CD4-positive, alpha-beta T cell treated with Interleukin-17A for 4 hours (primary cell): Measurements from ENCODE around the gene XXYLT1.
"Not testable (repeated sequence)": the region's sequence is repeated elsewhere in the genome, so short reads cannot be mapped to it uniquely, and the experiment has no call there.

Experiments
- DNase-seq: peaks from one replicate; pipeline ENCODE4 v3.0.0-alpha.2; 2020; ENCODE audit warnings: mixed read lengths

The XXYLT1 gene

DNA sequence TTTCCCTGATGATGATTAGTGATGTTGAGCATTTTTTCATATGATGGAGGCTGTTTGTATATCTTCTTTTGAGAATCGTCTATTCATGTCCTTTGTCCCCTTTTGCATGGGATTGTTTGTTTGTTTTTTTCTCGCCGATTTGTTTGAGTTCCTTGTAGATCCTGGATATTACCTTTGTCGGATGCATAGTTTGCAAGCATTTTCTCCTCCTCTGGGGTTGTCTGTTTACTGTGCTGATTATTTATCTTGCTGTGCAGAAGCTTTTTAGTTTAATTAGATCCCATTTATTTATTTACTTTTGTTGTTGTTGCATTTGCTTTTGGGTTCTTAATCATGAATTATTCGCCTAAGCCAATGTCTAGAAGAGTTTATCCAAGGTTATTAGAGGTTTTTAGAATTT lies 232.8 kb downstream of the XXYLT1 start:
- DNase-seq = no peak

DNA sequence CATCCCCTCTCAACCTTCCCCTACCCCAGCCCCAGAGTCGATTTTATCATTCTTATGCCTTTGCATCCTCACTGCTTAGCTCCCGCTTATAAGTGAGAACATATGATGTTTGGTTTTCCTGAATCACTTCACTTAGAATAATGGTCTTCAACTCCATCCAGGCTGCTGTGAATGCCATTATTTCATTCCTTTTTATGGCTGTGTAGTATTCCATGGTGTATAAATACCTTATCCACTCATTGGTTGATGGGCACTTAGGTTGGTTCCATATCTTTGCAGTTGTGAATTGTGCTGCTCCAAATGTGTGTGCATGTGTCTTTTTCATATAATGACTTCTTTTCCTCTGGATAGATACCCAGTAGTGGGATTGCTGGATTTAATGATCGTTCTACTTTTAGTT lies 233.4 kb downstream of the XXYLT1 start:
- DNase-seq = not testable (repeated sequence)

DNA sequence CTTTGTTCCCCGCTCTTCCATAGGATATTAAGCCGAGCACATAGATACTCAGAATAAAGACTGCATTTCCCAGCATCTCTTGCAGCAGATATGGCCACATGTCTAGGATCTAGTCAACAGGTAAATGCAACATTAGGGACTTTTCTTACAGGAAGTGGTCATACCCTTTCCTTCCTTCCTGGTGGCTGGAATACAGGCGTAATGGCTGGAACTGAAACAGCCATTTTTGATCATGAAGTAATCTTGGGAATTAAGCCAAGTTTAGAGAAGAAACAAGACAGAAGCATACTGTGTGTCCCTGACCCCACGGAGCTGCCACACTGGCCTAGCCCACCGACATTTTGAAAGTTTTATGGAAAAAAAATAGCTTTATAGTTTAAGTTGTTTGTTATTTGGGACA lies 234.0 kb downstream of the XXYLT1 start:
- DNase-seq = no peak

DNA sequence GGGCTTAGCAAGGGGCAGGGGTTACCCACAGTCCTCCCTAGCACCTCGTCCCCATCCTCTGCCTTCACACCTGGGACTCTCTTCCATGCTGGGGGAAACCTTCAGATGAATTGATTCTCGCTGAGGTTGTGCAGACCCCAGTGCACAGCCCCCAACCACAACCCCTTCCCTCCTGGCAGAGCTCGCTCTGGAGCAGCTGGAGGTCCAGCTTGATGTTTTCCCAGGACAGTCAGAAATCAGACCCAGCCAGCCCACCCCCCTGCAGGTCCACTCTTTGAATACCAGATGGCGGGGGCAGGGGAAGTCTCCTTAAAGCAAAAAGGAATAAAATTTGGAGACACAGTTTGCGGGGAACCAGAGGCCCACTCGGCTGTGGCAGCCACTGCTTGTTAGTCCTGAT lies 234.4 kb downstream of the XXYLT1 start:
- no peak for DNase-seq

DNA sequence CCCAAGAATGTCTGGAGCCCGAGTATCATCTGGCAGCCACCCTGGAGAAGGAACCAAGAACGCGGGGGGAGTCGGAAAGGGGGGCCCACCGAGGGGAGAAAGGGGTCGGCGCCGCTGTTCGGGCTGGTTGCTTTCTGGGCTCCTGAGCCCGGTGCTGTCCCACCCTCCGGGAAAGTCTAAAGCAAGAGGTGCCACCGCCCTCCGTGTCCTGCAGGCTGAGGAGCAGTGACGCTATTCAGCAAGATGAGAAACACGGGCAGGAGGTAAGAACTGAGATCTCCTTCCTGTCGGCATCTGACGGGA lies 234.8 kb downstream of the XXYLT1 start:
- DNase-seq = no peak

DNA sequence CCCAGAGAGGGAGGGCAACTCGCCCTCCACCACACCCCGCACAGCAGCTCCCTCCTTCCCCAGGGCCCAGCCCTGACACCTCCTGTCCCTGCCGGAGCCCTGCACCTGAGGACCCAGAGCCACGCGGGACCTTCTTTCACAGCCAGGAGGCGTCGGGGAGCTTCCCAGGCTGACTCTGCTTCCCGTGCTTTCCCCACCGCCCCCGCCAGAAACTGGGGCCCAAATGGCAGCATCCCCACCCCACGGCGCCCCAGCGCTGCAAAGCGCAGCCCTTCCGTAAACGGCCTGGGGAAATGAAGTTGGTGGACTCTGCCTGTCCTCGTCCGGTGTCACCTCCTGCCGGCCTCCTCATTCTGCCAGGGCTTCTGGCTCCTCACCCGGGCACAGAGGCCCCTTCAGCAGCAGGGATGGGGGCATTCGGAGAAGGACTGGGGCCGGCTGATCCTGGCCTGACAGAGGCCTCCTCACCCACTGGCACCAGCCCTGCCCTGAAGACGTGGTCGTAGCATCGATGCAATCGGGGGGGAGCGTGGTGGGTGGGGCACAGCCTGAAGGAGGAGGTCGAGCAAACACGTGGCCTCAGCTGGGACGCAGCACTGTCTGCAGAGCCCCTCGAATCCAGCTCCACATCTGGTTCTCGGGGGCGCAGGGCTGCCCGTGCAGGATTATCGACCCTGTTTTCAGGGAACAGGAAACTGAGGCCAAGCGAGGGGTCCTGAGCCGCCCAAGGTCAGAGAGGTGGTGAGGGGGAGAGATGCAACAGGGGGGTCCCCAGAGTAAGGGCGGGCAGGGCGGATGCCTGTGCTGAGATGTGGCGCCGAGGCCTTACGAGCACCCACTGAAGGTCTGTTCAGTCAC lies 235.4 kb downstream of the XXYLT1 start:
- DNase-seq = no peak

DNA sequence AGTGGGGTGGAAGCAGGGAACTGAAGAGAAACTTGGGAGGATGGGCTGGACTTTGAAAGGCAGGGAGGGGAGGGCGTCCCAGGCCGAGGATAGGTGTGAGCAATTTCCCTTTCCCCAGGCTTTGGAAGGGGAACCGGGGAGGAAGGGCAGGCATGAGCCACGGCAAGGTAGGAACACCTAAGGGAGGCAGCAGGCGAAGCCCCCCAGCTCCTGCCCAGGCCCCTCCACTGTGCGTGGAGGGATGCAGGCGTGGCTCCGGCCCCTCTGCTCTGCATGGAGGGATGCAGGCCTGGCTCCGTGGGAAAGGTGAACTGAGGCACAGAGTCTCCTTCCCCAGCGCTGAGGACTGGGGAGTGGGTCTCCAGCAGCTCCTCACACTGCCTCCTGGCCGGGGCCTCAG lies 236.4 kb downstream of the XXYLT1 start:
- no peak for DNase-seq

DNA sequence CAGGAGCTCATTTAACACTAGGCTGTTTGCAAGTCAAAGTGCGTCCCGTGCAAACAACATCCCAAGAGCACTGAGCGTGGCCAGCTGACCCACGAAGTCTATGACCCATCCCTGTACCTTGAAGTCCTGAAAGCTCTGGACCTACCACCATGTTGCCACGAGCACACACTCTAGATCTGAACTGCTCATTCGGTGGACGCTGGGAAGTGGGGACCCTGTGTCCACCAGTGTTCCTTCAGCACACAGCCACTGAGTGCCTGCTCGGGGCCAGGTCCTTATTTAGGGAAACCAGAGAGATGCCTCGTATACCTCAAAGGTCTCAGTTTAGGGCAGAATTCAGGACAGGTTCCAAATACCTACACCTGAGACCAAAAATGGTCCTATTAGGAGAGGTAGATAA lies 236.9 kb downstream of the XXYLT1 start:
- DNase-seq = no peak

DNA sequence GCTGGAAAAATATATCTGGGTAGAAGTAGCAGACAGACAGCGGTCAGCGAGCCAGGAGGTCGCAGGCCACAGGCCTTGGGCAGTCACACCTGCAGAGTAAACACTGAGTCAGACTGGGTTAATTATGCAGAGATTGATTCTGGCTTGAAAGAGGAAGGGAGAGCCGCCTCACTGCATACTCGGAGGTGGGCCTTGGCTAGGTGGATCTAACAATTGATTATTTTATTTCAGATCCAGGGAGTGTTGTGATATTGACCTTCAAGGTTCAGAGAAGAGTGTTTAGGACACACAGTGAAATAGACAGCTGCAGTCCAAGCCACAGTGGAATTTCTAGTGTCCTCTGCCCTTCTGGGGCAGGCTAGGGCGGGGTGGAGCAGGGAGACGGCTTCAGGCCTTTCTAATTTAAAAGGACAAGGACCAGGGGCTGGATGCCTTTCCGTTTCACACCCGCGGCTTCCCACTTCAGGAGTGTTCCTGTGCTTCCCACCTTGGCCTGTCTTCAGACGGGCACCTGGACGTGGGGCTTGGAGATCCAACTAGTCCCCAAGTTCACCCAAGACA lies 237.3 kb downstream of the XXYLT1 start:
- DNase-seq = no peak

DNA sequence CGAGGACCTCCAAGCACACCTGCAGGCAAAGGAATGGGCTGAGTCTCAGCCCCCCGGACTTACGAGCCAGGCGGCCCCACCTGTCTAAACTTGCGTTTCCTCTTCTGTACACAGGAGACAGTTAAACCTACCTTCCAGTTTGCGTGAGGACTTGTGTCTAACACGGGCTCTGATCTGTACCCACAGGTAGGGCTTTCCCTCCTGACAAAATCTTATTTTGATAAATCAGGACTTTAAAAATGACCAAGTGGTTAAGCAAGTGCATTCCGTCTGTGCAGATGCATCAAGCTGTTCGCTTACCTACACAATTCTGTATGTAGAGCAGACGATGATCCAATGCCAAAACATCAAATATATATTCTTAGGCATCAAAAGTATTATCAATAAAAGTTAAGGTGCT lies 238.0 kb downstream of the XXYLT1 start:
- no peak for DNase-seq

DNA sequence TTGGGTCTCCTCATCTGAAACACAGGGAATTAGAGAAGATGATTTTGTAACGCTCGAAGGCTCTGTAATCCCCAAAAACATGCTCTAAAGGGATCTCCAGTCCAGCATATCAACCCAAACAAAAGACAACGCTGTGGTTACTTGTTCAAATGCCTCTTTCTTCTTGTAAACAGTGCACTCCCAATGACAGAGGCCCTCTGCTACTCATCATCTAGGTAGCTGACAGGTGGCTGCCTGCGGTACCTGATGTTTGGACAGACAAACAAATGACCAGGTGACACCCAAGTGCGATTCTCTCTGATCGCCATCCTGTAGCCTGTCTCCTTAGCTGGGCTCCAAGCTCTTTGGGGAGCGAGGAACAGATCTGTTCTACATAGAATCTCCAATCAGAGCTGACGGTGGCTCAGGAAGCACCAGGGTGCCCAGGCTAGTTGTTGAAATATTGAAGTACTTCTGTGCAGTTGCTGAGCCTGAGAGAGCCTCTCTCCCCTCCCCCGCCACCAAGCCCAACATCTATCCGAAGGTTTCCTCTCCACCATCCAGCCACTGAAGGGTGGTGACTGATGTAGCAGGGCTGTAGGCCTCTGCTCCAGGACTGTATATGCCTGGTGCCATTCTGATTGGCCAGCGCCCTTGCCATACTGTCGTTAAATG lies 238.7 kb downstream of the XXYLT1 start:
- no peak for DNase-seq

DNA sequence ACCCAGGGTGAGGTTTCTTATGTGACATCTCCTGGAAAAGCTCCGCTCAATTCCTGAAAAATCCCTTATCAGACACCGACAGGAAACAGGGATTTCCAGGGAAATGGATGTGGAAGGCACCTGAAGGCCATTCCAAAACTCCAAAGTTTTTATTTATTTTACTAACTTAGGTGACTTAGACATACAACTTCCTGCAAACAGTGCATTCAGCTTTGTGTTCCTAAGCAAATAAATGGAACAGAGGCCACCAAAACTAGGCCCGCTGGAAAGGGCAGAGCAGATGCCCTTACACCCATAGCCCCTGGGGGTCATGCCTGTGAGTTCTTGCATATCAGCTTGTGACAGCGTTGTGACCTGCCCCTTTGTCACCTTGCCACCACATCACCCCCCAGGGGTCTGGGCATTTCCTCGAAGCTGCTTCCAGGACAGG lies 239.4 kb downstream of the XXYLT1 start:
- no peak for DNase-seq

DNA sequence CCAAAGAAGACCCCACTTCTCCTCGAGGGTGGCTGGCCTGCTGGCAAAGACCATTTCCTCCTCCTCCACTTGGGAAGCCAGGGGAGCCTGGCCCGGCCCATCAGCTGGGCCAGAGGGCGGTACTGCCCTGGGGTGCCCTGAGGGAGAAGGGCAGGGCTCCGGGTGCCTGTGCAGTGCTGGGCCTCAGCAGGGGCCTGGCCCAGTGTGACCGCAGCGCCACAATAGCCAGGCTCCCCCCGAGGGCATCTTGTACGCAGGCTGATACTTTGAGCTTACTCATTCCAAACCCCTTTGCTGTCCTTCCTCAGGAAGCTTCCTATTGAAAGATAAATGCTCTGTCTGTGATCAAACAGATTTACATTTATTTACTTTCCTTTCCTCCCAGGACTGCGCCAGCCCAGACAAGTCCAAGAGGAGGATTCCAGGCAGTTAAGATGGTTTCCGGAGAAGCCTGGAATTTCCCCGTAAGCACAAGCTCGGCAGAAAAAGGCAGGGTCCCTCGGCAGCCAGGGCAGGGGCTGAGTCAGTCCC lies 240.1 kb downstream of the XXYLT1 start:
- no peak for DNase-seq

DNA sequence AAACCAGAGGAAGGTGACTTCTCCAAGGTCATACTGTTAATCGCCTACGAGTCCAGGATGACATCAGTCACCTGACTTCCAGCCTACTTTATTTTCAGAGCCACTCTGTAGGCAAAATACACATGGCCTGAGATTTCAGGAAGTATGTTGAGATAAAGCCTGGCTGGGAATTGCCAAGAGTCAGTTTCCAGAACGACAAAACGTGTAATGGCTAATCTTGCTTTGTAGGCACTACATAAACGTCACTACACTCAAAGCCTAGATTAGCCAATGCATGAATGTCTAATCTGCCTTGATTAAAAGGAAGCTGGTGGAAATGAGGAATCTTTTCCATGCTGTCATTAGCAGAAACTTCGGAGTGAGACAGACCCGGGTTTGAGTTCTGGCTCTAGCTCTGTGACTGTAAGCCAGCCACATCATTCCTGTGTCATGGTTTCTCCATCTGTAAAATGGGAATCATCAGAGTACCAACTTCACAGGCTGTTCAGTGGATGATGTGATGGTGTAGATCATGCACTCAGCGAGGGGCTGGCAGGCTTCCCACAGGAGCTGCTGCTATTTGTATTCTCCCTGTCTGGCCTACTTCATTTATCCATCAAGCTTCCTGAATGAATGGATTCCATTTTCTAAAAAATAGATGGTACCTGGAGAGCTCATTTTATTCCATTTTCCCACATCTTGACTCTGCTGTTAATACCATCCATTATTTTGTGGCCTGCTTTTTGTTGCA lies 241.9 kb downstream of the XXYLT1 start:
- no peak for DNase-seq

DNA sequence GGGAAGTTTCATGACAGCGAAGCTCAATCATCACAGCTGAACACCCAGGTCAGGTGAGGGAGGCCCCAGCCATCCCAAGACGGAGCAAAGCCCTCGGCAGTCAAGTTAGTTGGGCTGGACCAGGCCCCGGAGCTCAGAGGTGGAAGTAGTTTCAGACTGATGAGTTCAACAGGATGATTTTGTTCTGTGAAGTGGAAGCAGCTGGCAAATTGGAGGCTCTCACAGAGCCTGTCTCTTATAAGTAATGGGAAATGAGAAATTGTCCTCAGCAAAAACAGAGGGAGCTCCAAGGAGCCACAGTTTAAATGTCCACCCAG lies 245.1 kb downstream of the XXYLT1 start:
- no peak for DNase-seq

DNA sequence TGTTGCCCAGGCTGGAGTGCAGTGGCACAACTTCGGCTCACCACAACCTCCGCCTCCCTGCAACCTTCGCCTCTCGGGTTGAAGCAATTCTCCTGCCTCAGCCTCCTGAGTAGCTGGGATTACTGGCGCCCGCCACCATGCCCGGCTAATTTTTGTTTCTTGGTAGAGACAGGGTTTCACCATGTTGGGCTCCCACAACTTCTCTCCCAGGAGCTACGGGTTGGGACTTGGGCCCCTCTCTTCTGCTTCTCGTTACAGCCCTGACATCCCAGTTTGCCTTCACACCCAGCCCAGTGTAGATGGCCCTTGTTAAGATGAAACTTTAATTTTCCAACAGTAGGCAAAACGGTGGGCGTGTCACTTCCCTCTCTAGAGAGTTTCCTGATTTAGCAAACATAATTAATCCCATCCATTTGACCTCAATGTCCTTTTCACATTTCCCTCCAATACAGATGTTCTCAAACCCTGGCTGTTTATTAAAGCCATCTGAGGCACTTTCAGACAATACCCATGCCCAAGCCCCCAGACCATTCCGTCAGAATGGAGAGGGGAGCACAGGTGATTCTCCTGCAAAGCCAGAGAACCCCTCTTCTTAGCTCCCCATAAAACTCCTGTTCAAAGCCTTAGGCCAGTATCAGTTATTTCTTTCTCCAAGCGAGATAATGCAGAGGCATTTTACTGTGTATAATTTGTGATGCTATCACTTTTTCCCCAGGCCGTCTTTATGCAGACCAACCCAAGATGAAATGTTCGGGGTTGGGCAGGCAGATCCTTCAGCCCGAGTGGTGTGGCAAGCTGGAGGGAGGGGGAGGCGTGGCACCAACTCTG lies 245.7 kb downstream of the XXYLT1 start:
- no peak for DNase-seq

DNA sequence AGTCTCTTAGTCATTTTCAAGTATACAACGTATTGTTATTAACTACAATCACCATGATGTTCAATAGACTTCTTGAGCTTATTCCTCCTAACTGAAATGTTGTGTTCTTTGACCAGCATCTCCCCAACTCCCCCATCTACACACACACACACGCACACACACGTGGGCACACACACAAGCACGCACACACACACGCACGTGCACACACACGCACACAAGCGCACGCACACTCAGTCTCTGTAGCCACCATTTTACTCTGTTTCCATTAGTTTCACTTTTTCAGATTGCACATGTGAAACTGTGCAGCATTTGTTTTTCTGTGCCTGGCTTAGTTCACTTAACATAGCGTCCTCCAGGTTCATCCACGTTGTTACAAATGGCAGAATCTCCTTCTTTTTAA lies 247.0 kb downstream of the XXYLT1 start:
- no peak for DNase-seq

DNA sequence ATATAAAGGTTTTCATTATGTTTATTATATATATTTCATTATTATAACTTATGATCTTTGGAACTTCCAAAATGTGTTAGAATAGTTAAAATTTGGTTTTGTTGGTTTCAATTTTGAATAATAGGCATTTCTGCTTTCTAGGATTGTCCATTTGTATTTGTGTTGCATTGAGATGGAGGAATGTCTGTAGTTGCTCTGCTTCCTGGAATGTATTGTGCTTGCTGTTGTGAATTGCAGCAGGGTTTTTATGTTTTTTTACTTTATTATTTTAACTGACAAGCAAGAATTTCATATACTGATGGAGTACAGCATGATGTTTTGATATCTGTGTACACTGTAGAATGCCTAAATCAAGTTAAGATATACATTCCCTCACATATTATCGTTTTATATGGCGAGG lies 247.4 kb downstream of the XXYLT1 start:
- no peak for DNase-seq

DNA sequence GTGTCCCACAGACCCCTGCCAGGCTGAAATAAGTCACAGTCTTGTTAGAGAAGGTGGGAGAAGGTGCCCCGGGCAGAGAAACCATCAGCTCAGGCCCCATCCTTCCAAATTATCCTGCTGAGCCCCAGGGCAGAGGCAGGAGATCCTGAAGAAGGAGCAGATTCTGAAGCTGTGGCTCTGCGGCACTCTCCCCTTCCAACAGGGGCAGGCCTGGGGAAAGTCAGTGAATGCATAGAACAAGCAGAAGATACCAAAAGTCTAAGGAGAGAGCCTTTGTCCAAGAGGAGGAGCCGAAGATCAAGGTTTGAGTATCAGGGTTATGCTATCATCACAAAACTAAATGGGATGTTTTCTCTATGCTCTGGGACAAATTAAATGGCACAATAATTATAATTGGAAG lies 249.3 kb downstream of the XXYLT1 start:
- DNase-seq = no peak

DNA sequence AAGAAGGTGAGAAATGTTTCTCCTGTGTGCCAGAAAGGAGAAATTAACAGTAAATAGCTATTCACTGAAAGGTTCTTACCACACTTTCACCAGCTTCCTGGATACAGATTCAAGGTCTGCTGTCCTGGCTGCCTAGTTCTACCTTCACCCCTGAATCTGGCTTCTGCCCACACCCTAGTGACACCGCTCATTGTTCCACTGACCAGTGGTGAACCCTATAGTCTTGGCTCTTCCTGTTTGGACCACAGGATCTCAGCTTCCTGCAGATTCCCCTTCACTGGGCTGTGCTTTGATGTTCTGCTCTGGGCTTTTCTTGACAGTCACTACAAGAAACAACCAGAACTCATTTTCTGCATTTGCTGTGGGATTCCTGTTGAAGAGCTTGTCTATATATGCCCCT lies 250.0 kb downstream of the XXYLT1 start:
- no peak for DNase-seq

DNA sequence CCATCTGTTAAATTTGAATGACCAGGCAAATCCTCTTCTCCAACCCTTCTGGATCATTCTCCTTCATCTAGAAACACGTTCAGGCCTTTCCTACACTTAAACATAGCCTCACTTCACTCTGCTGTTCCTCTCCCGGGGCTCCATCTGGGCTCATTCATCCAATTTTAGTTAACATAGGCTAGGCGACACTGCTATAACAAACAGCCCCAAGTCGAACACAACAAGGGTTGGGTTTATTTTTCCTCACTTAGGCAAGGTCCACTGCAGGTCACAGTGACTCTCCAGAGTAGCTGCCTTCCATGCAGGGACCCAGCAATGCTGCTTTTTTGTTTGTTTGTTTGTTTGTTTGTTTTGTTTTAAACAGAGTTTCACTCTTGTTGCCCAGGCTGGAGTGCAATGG lies 250.8 kb downstream of the XXYLT1 start:
- DNase-seq = no peak

DNA sequence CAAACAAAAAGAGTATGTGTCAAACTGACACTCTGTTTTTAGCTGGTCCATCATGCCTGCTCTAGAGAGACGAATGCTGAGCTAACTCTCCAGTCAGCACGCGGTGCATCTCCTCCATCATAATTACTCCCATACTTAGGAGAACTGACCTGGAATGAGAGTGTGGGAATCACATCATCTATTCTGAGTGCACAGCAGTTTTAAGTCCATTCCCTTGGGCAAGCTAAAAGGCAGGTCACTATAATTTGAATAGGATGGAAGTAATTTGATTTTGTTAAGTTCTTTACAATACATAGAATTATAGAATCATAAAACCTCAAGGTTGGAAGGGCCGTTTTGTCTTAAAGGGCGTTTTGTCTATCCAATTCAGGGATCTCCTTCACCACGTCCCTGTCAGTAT lies 251.6 kb downstream of the XXYLT1 start:
- no peak for DNase-seq
